Trophoblast cell (in vitro differentiated cells and primary cell): Measurements from ENCODE around the gene TNS1.

Experiments
- DNase-seq, 2 donors: peaks; one replicate each; pipeline ENCODE4 v3.0.0-alpha.2; 2016
- H2AFZ ChIP-seq: 2 replicates; pipeline ENCODE4 v1.6.1; 2013; ENCODE audit warnings: low read length, moderate library complexity, mild to moderate bottlenecking; ENCODE audit not compliant: insufficient read depth, poor library complexity
- H2AK5ac ChIP-seq: 2 replicates; pipeline ENCODE4 v1.6.1; 2013; ENCODE audit warnings: mild to moderate bottlenecking, low read length
- H2BK120ac ChIP-seq: 2 replicates; pipeline ENCODE4 v1.6.1; 2013; ENCODE audit warnings: low read length, mild to moderate bottlenecking, moderate library complexity; ENCODE audit not compliant: insufficient read depth, poor library complexity
- H2BK12ac ChIP-seq: 2 replicates; pipeline ENCODE4 v1.6.1; 2013; ENCODE audit warnings: mild to moderate bottlenecking, low read length, moderate library complexity
- H2BK5ac ChIP-seq: 2 replicates; pipeline ENCODE4 v1.6.1; 2013; ENCODE audit warnings: low read length, low read depth, moderate library complexity, mild to moderate bottlenecking; ENCODE audit not compliant: poor library complexity
- H3K14ac ChIP-seq: 2 replicates; pipeline ENCODE4 v1.6.1; 2013; ENCODE audit warnings: mild to moderate bottlenecking, low read length
- H3K18ac ChIP-seq: 2 replicates; pipeline ENCODE4 v1.6.1; 2013; ENCODE audit warnings: mild to moderate bottlenecking, low read length
- H3K23ac ChIP-seq: 2 replicates; pipeline ENCODE4 v1.6.1; 2013; ENCODE audit warnings: low read length
- H3K27ac ChIP-seq: 2 replicates; pipeline ENCODE4 v1.5.1; 2013; ENCODE audit warnings: low read depth, mild to moderate bottlenecking, inconsistent platforms, low read length, moderate library complexity
- H3K27me3 ChIP-seq: 2 replicates; pipeline ENCODE4 v1.6.1; 2013; ENCODE audit warnings: inconsistent platforms, mild to moderate bottlenecking, low read length, moderate library complexity; ENCODE audit not compliant: insufficient read depth
- H3K36me3 ChIP-seq, 2 experiments: 1 replicate in 1 of 2; 2 replicates in 1 of 2; pipeline ENCODE4 v1.6.1; 2013; ENCODE audit warnings: low read length in 2 of 2, mild to moderate bottlenecking in 2 of 2, moderate library complexity in 1 of 2; ENCODE audit not compliant: insufficient read depth in 2 of 2, control insufficient read depth in 1 of 2
- H3K4ac ChIP-seq: 2 replicates; pipeline ENCODE4 v1.6.1; 2013; ENCODE audit warnings: low read depth, mild to moderate bottlenecking, low read length, moderate library complexity
- H3K4me1 ChIP-seq, 2 experiments: 1 replicate in 1 of 2; 2 replicates in 1 of 2; pipeline ENCODE4 v1.6.1; 2013; ENCODE audit warnings: low read length in 2 of 2, mild to moderate bottlenecking in 2 of 2, moderate library complexity in 1 of 2; ENCODE audit not compliant: insufficient read depth in 2 of 2, control insufficient read depth in 1 of 2
- H3K4me2 ChIP-seq: 2 replicates; pipeline ENCODE4 v1.6.1; 2013; ENCODE audit warnings: inconsistent platforms, mild to moderate bottlenecking, low read length, moderate library complexity
- H3K4me3 ChIP-seq: 2 replicates; pipeline ENCODE4 v1.5.1; 2013; ENCODE audit warnings: mild to moderate bottlenecking, low read depth, low read length, inconsistent platforms
- H3K79me1 ChIP-seq: one replicate; pipeline ENCODE4 v1.6.1; 2013; ENCODE audit warnings: low read length
- H3K79me2 ChIP-seq: 2 replicates; pipeline ENCODE4 v1.6.1; 2013; ENCODE audit warnings: low read length, mild to moderate bottlenecking; ENCODE audit not compliant: control insufficient read depth, insufficient read depth, poor library complexity
- H3K9ac ChIP-seq: 2 replicates; pipeline ENCODE4 v1.6.1; 2013; ENCODE audit warnings: mild to moderate bottlenecking, low read length
- H3K9me3 ChIP-seq: 2 replicates; pipeline ENCODE4 v1.6.1; 2013; ENCODE audit warnings: low read depth, mild to moderate bottlenecking, control low read depth, inconsistent platforms, low read length; ENCODE audit not compliant: insufficient read depth
- H4K12ac ChIP-seq: 2 replicates; pipeline ENCODE4 v1.6.1; 2013; ENCODE audit warnings: low read depth, mild to moderate bottlenecking, low read length, moderate library complexity
- H4K8ac ChIP-seq: 2 replicates; pipeline ENCODE4 v1.6.1; 2013; ENCODE audit warnings: low read depth, mild to moderate bottlenecking, low read length, moderate library complexity
- H4K91ac ChIP-seq: one replicate; pipeline ENCODE4 v1.6.1; 2013; ENCODE audit warnings: low read depth, mild to moderate bottlenecking, low read length, moderate library complexity
- WGBS: extraction: QIAGEN DNeasy Blood & Tissue Kit; methylation state at CpG from one replicate; pipeline ENCODE4 v1.1.7; 2013; ENCODE audit warnings: missing lambda C conversion rate; ENCODE audit not compliant: insufficient read length, insufficient coverage; ENCODE audit errors: extremely low coverage; 5-methylcytosine and 5-hydroxymethylcytosine counted together

TNS1 gene

GRCh38 chr2:217941886-217942728 is 60.7 kb downstream of the TNS1 start:
- Histone ChIP-seq H3K4ac (no peak overlapping the region), H3K79me1 (peaks cover 2% of the 10 kb centered on the region), H3K9me3 (no peaks in the 10 kb centered on the region), H2BK5ac (no peak overlapping the region), H3K36me3 (no peaks in the 10 kb centered on the region), H2AK5ac (no peak overlapping the region), H2BK120ac (no peak overlapping the region), H4K91ac (no peak overlapping the region), H3K18ac (no peak overlapping the region), H2BK12ac (no peak overlapping the region), H2AFZ (no peak overlapping the region), H4K12ac (no peak overlapping the region), H3K23ac (no peak overlapping the region), H3K4me3 (no peak overlapping the region), H3K27ac (no peak overlapping the region), H3K79me2 (no peaks in the 10 kb centered on the region), H3K27me3 (no peaks in the 10 kb centered on the region), H3K4me2 (no peak overlapping the region), H3K14ac (no peak overlapping the region), H4K8ac (no peak overlapping the region), H3K9ac (no peak overlapping the region), H3K4me1 (peaks cover 14% of the 10 kb centered on the region in 2 experiments)
- DNase-seq = no peak
- no CpG with 5 or more reads among the region's 8 CpGs for WGBS

- Histone ChIP-seq H3K9me3 (no peaks in the 10 kb centered on the region), H3K23ac (no peak overlapping the region), H3K4me1 (peaks cover 14% of the 10 kb centered on the region in 2 experiments), H2AK5ac (no peak overlapping the region), H3K36me3 (no peaks in the 10 kb centered on the region), H2BK5ac (no peak overlapping the region), H4K12ac (no peak overlapping the region), H3K9ac (no peak overlapping the region), H2BK12ac (no peak overlapping the region), H4K91ac (no peak overlapping the region), H3K27me3 (no peaks in the 10 kb centered on the region), H3K4ac (no peak overlapping the region), H2AFZ (no peak overlapping the region), H2BK120ac (no peak overlapping the region), H3K4me2 (no peak overlapping the region), H4K8ac (no peak overlapping the region), H3K14ac (no peak overlapping the region), H3K79me2 (no peaks in the 10 kb centered on the region), H3K27ac (no peak overlapping the region), H3K79me1 (peaks cover 2% of the 10 kb centered on the region), H3K18ac (no peak overlapping the region), H3K4me3 (no peak overlapping the region)
- no peak for DNase-seq
- WGBS = no CpG with 5 or more reads among the region's 11 CpGs
These were observed 61.5 kb downstream of the TNS1 start for GRCh38 chr2:217941339-217941738.

GRCh38 chr2:217940261-217941220 is 62.3 kb downstream of the TNS1 start:
- no peaks in the 10 kb centered on the region for H3K9me3 ChIP-seq
- peaks cover 16 to 19% of the 10 kb centered on the region in 2 experiments for H3K4me1 ChIP-seq
- no peak overlapping the region for H3K27ac ChIP-seq
- no peak overlapping the region for H3K23ac ChIP-seq
- H2AK5ac ChIP-seq = no peak overlapping the region
- H3K9ac ChIP-seq = no peak overlapping the region
- H2BK120ac ChIP-seq = no peak overlapping the region
- no peak overlapping the region for H3K14ac ChIP-seq
- no peak overlapping the region for H3K18ac ChIP-seq
- DNase-seq = no peak
- no CpG with 5 or more reads among the region's 13 CpGs for WGBS
- H2BK12ac ChIP-seq = no peak overlapping the region
- no peak overlapping the region for H3K4ac ChIP-seq
- H2BK5ac ChIP-seq = no peak overlapping the region
- H2AFZ ChIP-seq = no peak overlapping the region
- no peak overlapping the region for H4K91ac ChIP-seq
- no peaks in the 10 kb centered on the region for H3K36me3 ChIP-seq
- peaks cover 2% of the 10 kb centered on the region for H3K79me1 ChIP-seq
- no peak overlapping the region for H4K8ac ChIP-seq
- no peaks in the 10 kb centered on the region for H3K27me3 ChIP-seq
- H3K4me3 ChIP-seq = no peak overlapping the region
- no peak overlapping the region for H4K12ac ChIP-seq
- no peak overlapping the region for H3K4me2 ChIP-seq
- no peaks in the 10 kb centered on the region for H3K79me2 ChIP-seq

GRCh38 chr2:217939629-217940245 is 63.1 kb downstream of the TNS1 start:
- H4K12ac ChIP-seq = no peak overlapping the region
- H2AFZ ChIP-seq = no peak overlapping the region
- no peak overlapping the region for H3K14ac ChIP-seq
- H3K9ac ChIP-seq = no peak overlapping the region
- no peak overlapping the region for H2AK5ac ChIP-seq
- peaks cover 19 to 23% of the 10 kb centered on the region in 2 experiments for H3K4me1 ChIP-seq
- no peak overlapping the region for H2BK5ac ChIP-seq
- no peak overlapping the region for H3K4me2 ChIP-seq
- DNase-seq = no peak
- H2BK120ac ChIP-seq = no peak overlapping the region
- WGBS = no CpG with 5 or more reads among the region's 7 CpGs
- no peak overlapping the region for H3K27ac ChIP-seq
- no peak overlapping the region for H2BK12ac ChIP-seq
- no peak overlapping the region for H3K18ac ChIP-seq
- H3K23ac ChIP-seq = no peak overlapping the region
- no peak overlapping the region for H3K4ac ChIP-seq
- H4K8ac ChIP-seq = no peak overlapping the region
- H3K9me3 ChIP-seq = no peaks in the 10 kb centered on the region
- H3K79me2 ChIP-seq = no peaks in the 10 kb centered on the region
- no peaks in the 10 kb centered on the region for H3K36me3 ChIP-seq
- H3K79me1 ChIP-seq = peaks cover 2% of the 10 kb centered on the region
- no peak overlapping the region for H4K91ac ChIP-seq
- no peak overlapping the region for H3K4me3 ChIP-seq
- no peaks in the 10 kb centered on the region for H3K27me3 ChIP-seq
